OCI-LY7 (cell line): ENCODE data around the gene GPC2. TPM values are rescaled to one million over a fixed set of nuclear protein-coding genes. Genes with fewer than 3 reads are reported as not detected.

Experiments
- BruUV-seq: library from RNA; stranded (reverse); fragments of 400-500 nt; replicated peaks from 2 replicates; lab custom pipeline; 2021; lab: Mats Ljungman, UMichigan
- CTCF ChIA-PET: fragments of 300-600 bp; sonication (Branson Sonifier 250); formaldehyde crosslinking; loops from one replicate; lab custom pipeline; 2022; ENCODE audit warnings: antibody characterized with exemption; ENCODE audit not compliant: unreplicated experiment; lab: Charles Lee
- POLR2A ChIA-PET: fragments of 300-600 bp; sonication (Branson Sonifier 250); formaldehyde crosslinking; loops from one replicate; lab custom pipeline; 2022; ENCODE audit warnings: antibody characterized with exemption; lab: Charles Lee
- DNase-seq: peaks from one replicate; pipeline ENCODE4 v3.0.0-alpha.2; 2015; ENCODE audit warnings: low spot score
- H2AFZ ChIP-seq: fragments of 200-600 bp; sonication (generic), shearing (Covaris generic); 2 replicates; pipeline ENCODE4 v1.6.1; 2014; ENCODE audit warnings: mild to moderate bottlenecking, antibody characterized with exemption, low read length, moderate library complexity
- H3K27ac ChIP-seq: fragments of 200-600 bp; sonication (generic); 2 replicates; pipeline ENCODE4 v1.5.1; 2014; ENCODE audit warnings: mixed run types, low read depth, mild to moderate bottlenecking, moderate library complexity, low read length, inconsistent platforms; ENCODE audit not compliant: poor library complexity, severe bottlenecking
- H3K36me3 ChIP-seq: fragments of 200-600 bp; sonication (generic); 2 replicates; pipeline ENCODE4 v1.6.1; 2014; ENCODE audit warnings: mild to moderate bottlenecking, antibody characterized with exemption, low read length, moderate library complexity, mixed read lengths; ENCODE audit not compliant: insufficient read depth
- H3K4me1 ChIP-seq: fragments of 200-600 bp; sonication (generic); 2 replicates; pipeline ENCODE4 v1.5.1; 2014; ENCODE audit warnings: mild to moderate bottlenecking, low read length; ENCODE audit not compliant: insufficient read depth, poor library complexity, severe bottlenecking
- H3K4me2 ChIP-seq: fragments of 200-600 bp; sonication (generic); 2 replicates; pipeline ENCODE4 v1.6.1; 2014; ENCODE audit warnings: mild to moderate bottlenecking, low read length
- H3K4me3 ChIP-seq: fragments of 200-600 bp; sonication (generic); 2 replicates; pipeline ENCODE4 v1.5.1; 2014; ENCODE audit warnings: mild to moderate bottlenecking, low read depth, low read length; ENCODE audit not compliant: poor library complexity, severe bottlenecking
- H3K79me2 ChIP-seq: fragments of 200-600 bp; sonication (generic); 2 replicates; pipeline ENCODE4 v1.6.1; 2016; ENCODE audit warnings: low read depth, mild to moderate bottlenecking, low read length, moderate library complexity, mixed read lengths; ENCODE audit not compliant: insufficient read depth
- H3K9me2 ChIP-seq: fragments of 200-600 bp; sonication (generic); 2 replicates; pipeline ENCODE4 v1.6.1; 2016; ENCODE audit warnings: mild to moderate bottlenecking, low read length, mixed read lengths; ENCODE audit not compliant: insufficient read depth
- H3K9me3 ChIP-seq: fragments of 200-600 bp; sonication (generic); 2 replicates; pipeline ENCODE4 v1.6.1; 2014; ENCODE audit warnings: mild to moderate bottlenecking, mixed run types, low read length, mixed read lengths
- H4K20me1 ChIP-seq: fragments of 200-600 bp; sonication (generic); 2 replicates; pipeline ENCODE4 v1.6.1; 2014; ENCODE audit warnings: mild to moderate bottlenecking, antibody characterized with exemption, low read length, moderate library complexity, mixed read lengths; ENCODE audit not compliant: insufficient read depth
- CTCF ChIP-seq: fragments of 200-600 bp; sonication (generic); conservative IDR thresholded peaks from 2 replicates; pipeline ENCODE4 v1.5.1; 2014; ENCODE audit warnings: mild to moderate bottlenecking, antibody characterized with exemption, low read length, moderate library complexity, mixed read lengths
- EZH2phosphoT487 ChIP-seq: fragments of 200-600 bp; sonication (generic); IDR thresholded peaks from 2 replicates; pipeline ENCODE4 v1.6.1; 2018; ENCODE audit warnings: low read depth, borderline replicate concordance, mild to moderate bottlenecking, mixed run types, antibody characterized with exemption, low read length, moderate library complexity, mixed read lengths
- intact Hi-C: fragments of 100-400 bp; cut with micrococcal nuclease; formaldehyde crosslinking; loops from one replicate; pipeline ENCODE4 v1.10.0; 2022; ENCODE audit not compliant: unreplicated experiment
- total RNA-seq, 2 experiments: library from RNA; depleted of rRNA in 1 of 2; stranded (reverse); fragments of >200 nt in 1 of 2; shearing (Covaris generic) in 1 of 2; gene quantifications; 2 replicates each; pipeline ENCODE4 v1.2.3, GENCODE V29; 2014 to 2022

The GPC2 gene
- total RNA-seq, 2 experiments from 2014 or later, result 20.2 to 23.2 TPM

- H3K27ac ChIP-seq, result no peak overlapping the region
- no peak overlapping the region for H3K4me3 ChIP-seq
- peaks cover 39% of the 10 kb centered on the region for H3K4me1 ChIP-seq
- no peaks in the 10 kb centered on the region for H3K9me2 ChIP-seq
- BruUV-seq, result no TSS peak
- CTCF ChIA-PET, result interaction anchor here (0.6 kb wide), 1 partner anchor 11 kb away, joined by 3 read pairs; the partner anchor contains the start of gene LAMTOR4
- H3K9me3 ChIP-seq, result no peaks in the 10 kb centered on the region
- intact Hi-C loops, result no loop called here
- DNase-seq, result no peak
- H2AFZ ChIP-seq, result no peak overlapping the region
- H3K79me2 ChIP-seq, result peaks cover 7% of the 10 kb centered on the region; the same call in 1 of the 2 replicates
- H3K4me2 ChIP-seq, result no peak overlapping the region
- H3K36me3 ChIP-seq, result peaks cover 26% of the 10 kb centered on the region
- peaks cover 10% of the 10 kb centered on the region; the same call in 1 of the 2 replicates for H4K20me1 ChIP-seq
- POLR2A ChIA-PET, result interaction anchor here (0.6 to 1.3 kb wide), 3 partner anchors 16 to 87 kb away, joined by 4 read pairs; no protein-coding TSS in a partner anchor
- no peak for TF ChIP-seq CTCF
- no peak for TF ChIP-seq EZH2phosphoT487
Observed at GRCh38 chr7:100160067-100160466, 17.1 kb downstream of the GPC2 start.

GRCh38 chr7:100159099-100159623, 18.0 kb downstream of the GPC2 start:
- H3K36me3 ChIP-seq, result peaks cover 35% of the 10 kb centered on the region
- H2AFZ ChIP-seq, result peak overlapping the region; percentile 59; the same call in 1 of the 2 replicates
- TF ChIP-seq EZH2phosphoT487, result no peak
- TF ChIP-seq CTCF, result no peak
- CTCF ChIA-PET, result no interaction called here
- no peak for DNase-seq
- peaks cover 43% of the 10 kb centered on the region for H3K4me1 ChIP-seq
- no TSS peak for BruUV-seq
- no peaks in the 10 kb centered on the region for H3K9me2 ChIP-seq
- peaks cover 7% of the 10 kb centered on the region; the same call in 1 of the 2 replicates for H3K79me2 ChIP-seq
- H3K4me2 ChIP-seq, result peak overlapping the region; percentile 98
- H4K20me1 ChIP-seq, result peaks cover 10% of the 10 kb centered on the region; the same call in 1 of the 2 replicates
- POLR2A ChIA-PET, result interaction anchor here (0.6 to 1.3 kb wide), 5 partner anchors 11 to 609 kb away, joined by 3 to 7 read pairs (median 4); partner anchors contain the start of gene LAMTOR4
- H3K4me3 ChIP-seq, result peak overlapping the region; percentile 93
- intact Hi-C loops, result loop anchor here (5.0 kb wide), 1 partner anchor 58 kb away; the partner anchor contains the start of gene PVRIG
- no peaks in the 10 kb centered on the region for H3K9me3 ChIP-seq
- H3K27ac ChIP-seq, result peak overlapping the region; percentile 62
